ENCODE measurements around the gene PDE9A. TPM values are rescaled to one million over a fixed set of nuclear protein-coding genes. Genes with fewer than 3 reads are reported as not detected.

Gene PDE9A
- total and polyA plus RNA-seq, 2 donors (not counting 1 experiment from before 2014, with no cell fraction given), result 0.34 to 5.8 TPM

DNA sequence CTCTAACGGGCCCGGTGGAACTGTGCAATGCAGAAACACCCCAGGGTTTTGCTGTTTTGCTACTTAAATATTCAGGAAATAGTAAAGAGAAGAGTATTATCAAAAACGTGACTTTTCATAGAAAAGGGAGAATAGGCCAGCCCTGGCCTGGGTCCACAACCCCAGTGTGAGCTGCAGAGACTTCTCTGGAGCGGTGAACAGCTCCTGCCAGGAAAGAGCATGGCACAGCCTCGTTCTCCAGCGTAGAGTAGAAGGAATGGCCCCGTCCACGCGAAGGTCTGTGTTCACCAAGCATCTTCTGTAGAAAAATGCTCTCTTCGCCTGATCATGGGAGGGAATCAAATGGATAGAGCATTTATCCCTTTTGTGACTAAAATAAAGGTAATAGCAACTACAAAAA is 51.4 kb downstream of the PDE9A start:
- H3K79me2 ChIP-seq (ENCODE audit: control insufficient read depth, insufficient read depth, low read length), result no peaks in the 10 kb centered on the region
- intact Hi-C loops (cut with micrococcal nuclease), result no loop called here
- CTCF ChIA-PET, result no interaction called here
- no peaks in the 10 kb centered on the region for H3K4me1 Mint-ChIP-seq
- H4K20me1 ChIP-seq (ENCODE audit: control insufficient read depth, insufficient read depth, low read length, poor library complexity, severe bottlenecking), result no peaks in the 10 kb centered on the region
- no peak overlapping the region for H3K4me3 ChIP-seq (ENCODE audit: control extremely low read depth in 1 of 5, extremely low read depth in 1 of 5, insufficient read depth in 1 of 5, low read depth in 2 of 5, low read length in 4 of 5)
- no peak overlapping the region for H3K9ac ChIP-seq (ENCODE audit: low read length)
- peaks cover 3% of the 10 kb centered on the region for H3K27me3 Mint-ChIP-seq
- no peaks in the 10 kb centered on the region for H3K4me1 ChIP-seq (ENCODE audit: control insufficient read depth in 2 of 2, insufficient read depth in 2 of 2, low read length in 2 of 2)
- H3K36me3 ChIP-seq (replicated peaks in 1 of 2; ENCODE audit: control extremely low read depth in 1 of 2, control insufficient read depth in 1 of 2, extremely low read depth in 1 of 2, insufficient read depth in 2 of 2, low read length in 1 of 2), result no peaks in the 10 kb centered on the region
- no peak overlapping the region for H3K4me3 Mint-ChIP-seq
- H3K27ac ChIP-seq (ENCODE audit: low read length in 2 of 2), result no peak overlapping the region
- DNase-seq (no peak), ATAC-seq (ENCODE audit: low read depth) (no peak)
- no peak overlapping the region for H2AFZ ChIP-seq (ENCODE audit: insufficient read depth, low read depth, low read length, poor library complexity, severe bottlenecking)
- no peaks in the 10 kb centered on the region for H3K9me3 Mint-ChIP-seq (ENCODE audit: insufficient read depth)
- H3K27ac Mint-ChIP-seq, result no peak overlapping the region
- no peak overlapping the region for H3K4me2 ChIP-seq (replicated peaks; ENCODE audit: low read depth, low read length, poor library complexity, severe bottlenecking)
- no peak for TF ChIP-seq EZH2 (IDR thresholded peaks at IDR 0.05; ENCODE audit: borderline replicate concordance, insufficient read depth, low read depth, low read length, poor library complexity, severe bottlenecking)
- H3K27me3 ChIP-seq (replicated peaks in 1 of 4; ENCODE audit: control extremely low read depth in 1 of 4, control insufficient read depth in 3 of 4, insufficient read depth in 4 of 4, low read length in 3 of 4), result no peaks in the 10 kb centered on the region
- 77% methylated on average over 3 of the region's 10 CpGs for WGBS (ENCODE audit: insufficient coverage)
- no peaks in the 10 kb centered on the region for H3K9me3 ChIP-seq (ENCODE audit: control extremely low read depth in 1 of 3, control insufficient read depth in 2 of 3, insufficient read depth in 1 of 3, low read length in 2 of 3)
- POLR2A ChIA-PET, result no interaction called here

DNA sequence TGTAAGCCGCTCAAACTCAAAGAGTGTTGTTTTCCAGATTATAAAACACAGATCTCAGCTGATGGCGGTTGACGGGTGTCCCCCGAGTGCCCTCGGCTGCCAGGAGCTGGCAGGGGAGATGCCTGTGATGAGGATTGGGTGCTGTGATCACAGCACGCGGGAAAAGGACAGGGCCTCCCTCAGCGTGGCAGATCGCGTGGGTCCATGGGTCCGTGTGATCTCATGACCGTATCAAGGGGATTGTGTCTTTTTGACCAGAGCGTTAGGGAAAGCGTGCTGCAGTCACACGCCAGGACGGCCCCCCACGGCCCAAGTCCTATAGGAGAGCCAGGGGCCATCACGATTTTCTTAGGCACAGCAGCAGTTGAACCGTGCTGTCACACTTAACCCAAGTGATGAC is 51.9 kb downstream of the PDE9A start:
- ChIA-PET CTCF (no interaction called here), POLR2A (no interaction called here)
- Mint-ChIP-seq H3K27me3 (peaks cover 3% of the 10 kb centered on the region), H3K4me1 (no peaks in the 10 kb centered on the region), H3K27ac (no peak overlapping the region), H3K9me3 (ENCODE audit: insufficient read depth) (no peaks in the 10 kb centered on the region), H3K4me3 (no peak overlapping the region)
- H3K27me3 ChIP-seq (replicated peaks in 1 of 4; ENCODE audit: control extremely low read depth in 1 of 4, control insufficient read depth in 3 of 4, insufficient read depth in 4 of 4, low read length in 3 of 4), result no peaks in the 10 kb centered on the region
- H3K4me1 ChIP-seq (ENCODE audit: control insufficient read depth in 2 of 2, insufficient read depth in 2 of 2, low read length in 2 of 2), result no peaks in the 10 kb centered on the region
- H3K4me2 ChIP-seq (replicated peaks; ENCODE audit: low read depth, low read length, poor library complexity, severe bottlenecking), result no peak overlapping the region
- WGBS (ENCODE audit: insufficient coverage), result 96% methylated on average over 19 of the region's 19 CpGs
- H2AFZ ChIP-seq (ENCODE audit: insufficient read depth, low read depth, low read length, poor library complexity, severe bottlenecking), result no peak overlapping the region
- intact Hi-C loops (cut with micrococcal nuclease), result no loop called here
- no peak overlapping the region for H3K9ac ChIP-seq (ENCODE audit: low read length)
- H4K20me1 ChIP-seq (ENCODE audit: control insufficient read depth, insufficient read depth, low read length, poor library complexity, severe bottlenecking), result no peaks in the 10 kb centered on the region
- no peaks in the 10 kb centered on the region for H3K36me3 ChIP-seq (replicated peaks in 1 of 2; ENCODE audit: control extremely low read depth in 1 of 2, control insufficient read depth in 1 of 2, extremely low read depth in 1 of 2, insufficient read depth in 2 of 2, low read length in 1 of 2)
- H3K4me3 ChIP-seq (ENCODE audit: control extremely low read depth in 1 of 5, extremely low read depth in 1 of 5, insufficient read depth in 1 of 5, low read depth in 2 of 5, low read length in 4 of 5), result no peak overlapping the region
- no peak overlapping the region for H3K27ac ChIP-seq (ENCODE audit: low read length in 2 of 2)
- no peak for ATAC-seq (ENCODE audit: low read depth)
- no peak for DNase-seq
- H3K9me3 ChIP-seq (ENCODE audit: control extremely low read depth in 1 of 3, control insufficient read depth in 2 of 3, insufficient read depth in 1 of 3, low read length in 2 of 3), result no peaks in the 10 kb centered on the region
- no peaks in the 10 kb centered on the region for H3K79me2 ChIP-seq (ENCODE audit: control insufficient read depth, insufficient read depth, low read length)
- no peak for TF ChIP-seq EZH2 (IDR thresholded peaks at IDR 0.05; ENCODE audit: borderline replicate concordance, insufficient read depth, low read depth, low read length, poor library complexity, severe bottlenecking)
- TF ChIP-seq, protein P1, sequence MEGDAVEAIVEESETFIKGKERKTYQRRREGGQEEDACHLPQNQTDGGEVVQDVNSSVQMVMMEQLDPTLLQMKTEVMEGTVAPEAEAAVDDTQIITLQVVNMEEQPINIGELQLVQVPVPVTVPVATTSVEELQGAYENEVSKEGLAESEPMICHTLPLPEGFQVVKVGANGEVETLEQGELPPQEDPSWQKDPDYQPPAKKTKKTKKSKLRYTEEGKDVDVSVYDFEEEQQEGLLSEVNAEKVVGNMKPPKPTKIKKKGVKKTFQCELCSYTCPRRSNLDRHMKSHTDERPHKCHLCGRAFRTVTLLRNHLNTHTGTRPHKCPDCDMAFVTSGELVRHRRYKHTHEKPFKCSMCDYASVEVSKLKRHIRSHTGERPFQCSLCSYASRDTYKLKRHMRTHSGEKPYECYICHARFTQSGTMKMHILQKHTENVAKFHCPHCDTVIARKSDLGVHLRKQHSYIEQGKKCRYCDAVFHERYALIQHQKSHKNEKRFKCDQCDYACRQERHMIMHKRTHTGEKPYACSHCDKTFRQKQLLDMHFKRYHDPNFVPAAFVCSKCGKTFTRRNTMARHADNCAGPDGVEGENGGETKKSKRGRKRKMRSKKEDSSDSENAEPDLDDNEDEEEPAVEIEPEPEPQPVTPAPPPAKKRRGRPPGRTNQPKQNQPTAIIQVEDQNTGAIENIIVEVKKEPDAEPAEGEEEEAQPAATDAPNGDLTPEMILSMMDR (IDR thresholded peaks at IDR 0.05), result no peak
